ENCODE results near the gene FSCN2.

The FSCN2 gene

DNA sequence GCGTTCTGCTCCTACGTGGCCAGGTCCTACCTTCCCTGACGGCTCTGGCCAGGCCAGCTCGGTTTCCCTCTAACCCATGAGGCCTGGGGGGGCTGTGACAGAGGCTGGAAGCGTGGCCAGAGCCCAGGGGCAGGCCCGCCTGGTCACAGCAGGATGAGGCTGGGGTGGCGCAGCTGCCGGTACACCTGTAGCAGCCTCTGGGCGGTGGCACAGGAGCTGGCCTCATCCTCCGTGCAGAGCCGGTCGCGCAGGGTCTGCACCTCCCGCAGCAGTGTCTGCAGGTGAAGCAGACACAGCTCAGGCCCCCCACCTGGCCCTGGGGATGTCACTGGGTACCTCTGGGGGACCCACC lies 12.5 kb downstream of the FSCN2 start:
- no peak overlapping the region for H3K4me3 ChIP-seq (ENCODE audit: low read length)
- DNase-seq (ENCODE audit: low read depth) = no peak
- TF ChIP-seq, protein P1, sequence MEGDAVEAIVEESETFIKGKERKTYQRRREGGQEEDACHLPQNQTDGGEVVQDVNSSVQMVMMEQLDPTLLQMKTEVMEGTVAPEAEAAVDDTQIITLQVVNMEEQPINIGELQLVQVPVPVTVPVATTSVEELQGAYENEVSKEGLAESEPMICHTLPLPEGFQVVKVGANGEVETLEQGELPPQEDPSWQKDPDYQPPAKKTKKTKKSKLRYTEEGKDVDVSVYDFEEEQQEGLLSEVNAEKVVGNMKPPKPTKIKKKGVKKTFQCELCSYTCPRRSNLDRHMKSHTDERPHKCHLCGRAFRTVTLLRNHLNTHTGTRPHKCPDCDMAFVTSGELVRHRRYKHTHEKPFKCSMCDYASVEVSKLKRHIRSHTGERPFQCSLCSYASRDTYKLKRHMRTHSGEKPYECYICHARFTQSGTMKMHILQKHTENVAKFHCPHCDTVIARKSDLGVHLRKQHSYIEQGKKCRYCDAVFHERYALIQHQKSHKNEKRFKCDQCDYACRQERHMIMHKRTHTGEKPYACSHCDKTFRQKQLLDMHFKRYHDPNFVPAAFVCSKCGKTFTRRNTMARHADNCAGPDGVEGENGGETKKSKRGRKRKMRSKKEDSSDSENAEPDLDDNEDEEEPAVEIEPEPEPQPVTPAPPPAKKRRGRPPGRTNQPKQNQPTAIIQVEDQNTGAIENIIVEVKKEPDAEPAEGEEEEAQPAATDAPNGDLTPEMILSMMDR (conservative IDR thresholded peaks at IDR 0.05; ENCODE audit: low read length) = no peak

DNA sequence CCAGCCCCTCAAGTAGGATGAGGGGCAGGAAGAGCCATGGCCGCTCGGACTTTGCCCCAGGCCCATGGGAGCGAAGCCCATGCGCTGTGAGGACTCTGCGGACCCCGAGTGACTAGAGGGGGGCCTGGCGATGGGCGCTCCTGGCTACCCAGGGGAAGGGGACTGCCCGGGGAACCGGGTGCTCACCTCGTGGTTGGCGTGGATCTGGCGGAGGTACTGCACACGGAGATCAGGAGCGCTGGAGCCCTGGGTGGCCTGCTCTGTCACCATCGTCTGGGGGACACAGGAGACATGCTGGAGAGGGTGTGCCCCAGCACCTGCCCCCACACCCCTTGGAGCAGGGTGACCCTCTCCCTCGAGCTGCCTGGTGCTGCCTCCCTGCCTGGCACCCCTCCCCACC lies 12.9 kb downstream of the FSCN2 start:
- TF ChIP-seq, protein P1 (conservative IDR thresholded peaks at IDR 0.05; ENCODE audit: low read length) = no peak
- no peak overlapping the region for H3K4me3 ChIP-seq (ENCODE audit: low read length)
- DNase-seq (ENCODE audit: low read depth) = no peak

DNA sequence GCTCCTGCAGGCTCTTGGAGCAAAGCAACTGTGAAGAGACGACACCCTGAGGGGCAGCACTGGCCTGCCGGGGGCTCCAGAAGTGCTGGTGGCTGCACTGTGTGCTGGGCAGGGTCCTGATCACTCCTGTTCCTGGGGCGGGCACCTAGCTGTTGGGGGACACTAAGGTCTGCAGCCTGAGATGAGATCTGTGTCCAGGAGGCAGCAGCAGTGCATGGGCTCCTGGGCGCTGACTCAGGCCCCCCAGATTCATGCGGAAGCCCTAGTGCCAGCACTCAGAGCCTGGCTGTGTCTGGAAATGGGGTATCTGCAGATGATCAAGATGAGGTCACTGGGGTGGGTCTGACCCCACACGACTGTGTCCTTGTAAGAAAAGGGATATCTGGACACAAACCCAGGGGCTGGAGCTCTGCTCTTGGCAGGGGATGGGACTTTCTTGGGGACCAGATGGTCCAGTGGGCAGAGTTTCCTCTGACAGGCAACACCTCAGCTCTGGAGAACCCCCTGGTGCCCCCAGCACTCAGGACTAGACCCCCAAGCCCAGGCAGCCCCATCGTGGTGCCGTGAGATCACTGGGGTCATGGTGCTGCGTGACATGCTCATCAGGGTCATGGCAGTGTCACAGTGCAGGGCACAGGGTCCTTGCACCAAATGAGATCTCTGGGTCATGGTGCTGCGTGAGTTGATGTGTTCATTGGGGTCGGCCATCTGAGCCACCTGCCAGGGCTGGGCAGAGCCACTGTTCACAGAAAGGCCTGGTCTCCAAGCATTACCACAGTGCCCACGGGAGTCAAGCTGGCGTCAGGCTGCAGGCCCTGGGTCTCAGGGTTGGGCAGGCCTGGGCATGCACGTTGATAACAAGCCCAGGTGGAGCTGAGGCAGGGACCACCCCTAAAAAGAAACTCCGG lies 14.5 kb downstream of the FSCN2 start:
- no peak overlapping the region for H3K4me3 ChIP-seq (ENCODE audit: low read length)
- TF ChIP-seq, protein P1 (conservative IDR thresholded peaks at IDR 0.05; ENCODE audit: low read length) = no peak
- DNase-seq (ENCODE audit: low read depth) = no peak

DNA sequence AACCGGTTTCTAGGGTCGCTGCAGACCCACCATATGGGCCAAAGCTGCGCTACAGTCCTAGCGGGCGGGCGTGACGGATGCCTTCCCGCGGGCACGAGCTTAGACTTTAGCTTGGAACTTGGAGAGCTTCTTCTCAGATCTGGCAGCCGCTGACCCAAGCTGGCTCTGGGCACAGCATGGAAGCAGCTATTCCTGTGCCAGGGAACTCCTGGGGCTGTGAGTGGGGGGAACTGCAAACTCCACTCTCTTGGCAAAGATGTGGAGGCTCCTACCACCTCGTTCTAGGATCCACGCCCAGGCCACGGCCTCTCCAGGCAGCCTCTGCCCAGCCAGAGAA lies 15.1 kb downstream of the FSCN2 start:
- no peak for DNase-seq (ENCODE audit: low read depth)
- H3K4me3 ChIP-seq (ENCODE audit: low read length) = no peak overlapping the region
- TF ChIP-seq, protein P1 (conservative IDR thresholded peaks at IDR 0.05; ENCODE audit: low read length) = no peak

DNA sequence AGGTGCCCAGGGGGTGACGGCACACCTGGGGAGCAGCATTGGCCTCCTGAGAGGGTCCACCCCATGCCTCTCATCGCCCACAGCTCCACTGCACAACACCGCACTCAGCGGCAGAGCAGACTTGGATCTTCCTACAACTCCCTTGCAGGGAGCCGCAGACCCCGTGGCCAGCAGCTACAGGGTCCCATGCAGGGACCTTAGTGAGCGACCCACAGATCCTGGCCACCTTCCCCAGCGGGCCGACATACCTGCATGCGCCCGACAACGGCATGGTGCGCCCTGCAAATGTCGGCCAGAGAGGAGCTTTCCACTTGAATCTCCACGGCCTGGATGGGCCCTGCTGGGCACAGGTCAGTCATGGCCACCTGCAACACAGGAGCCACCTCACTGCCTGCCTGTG lies 15.6 kb downstream of the FSCN2 start:
- DNase-seq (ENCODE audit: low read depth) = no peak
- no peak overlapping the region for H3K4me3 ChIP-seq (ENCODE audit: low read length)
- TF ChIP-seq, protein P1 (conservative IDR thresholded peaks at IDR 0.05; ENCODE audit: low read length) = no peak

DNA sequence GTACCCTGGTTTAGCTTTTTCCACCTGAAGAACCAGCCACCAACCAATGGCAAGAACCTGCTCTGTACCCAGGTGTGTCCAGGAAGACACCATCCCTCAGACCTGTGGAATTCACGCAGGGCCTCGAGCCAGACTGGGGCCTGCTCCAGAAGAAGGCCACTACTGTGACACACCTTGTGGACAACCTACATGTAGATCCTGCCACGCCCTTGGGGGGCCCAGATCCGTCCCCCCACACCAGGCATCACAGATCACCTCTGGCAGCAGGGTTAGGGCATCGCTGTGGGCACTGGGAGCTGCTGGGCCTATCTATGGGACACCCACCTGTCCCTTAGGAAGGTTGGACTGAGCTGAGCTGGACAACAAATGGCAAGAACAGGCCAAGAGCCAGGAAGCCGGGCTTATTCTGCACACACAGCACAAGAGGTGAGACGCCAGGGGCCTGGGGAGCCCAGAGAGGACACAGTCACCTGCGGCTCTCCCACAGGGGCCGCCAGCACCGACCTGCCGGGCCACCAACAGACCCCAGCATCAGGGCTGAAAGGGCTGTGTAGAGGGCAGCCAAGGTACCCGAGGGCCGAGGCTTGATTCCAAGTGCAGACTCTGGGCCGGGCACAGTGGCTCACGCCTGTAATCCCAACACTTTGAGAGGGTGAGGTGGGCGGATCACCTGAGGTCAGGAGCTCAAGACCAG lies 16.3 kb downstream of the FSCN2 start:
- no peak for DNase-seq (ENCODE audit: low read depth)
- TF ChIP-seq, protein P1 (conservative IDR thresholded peaks at IDR 0.05; ENCODE audit: low read length) = no peak
- H3K4me3 ChIP-seq (ENCODE audit: low read length) = no peak overlapping the region

All from AG10803 (cell line).